ENCODE results near the gene ADI1.

Gene ADI1

GRCh38 chr2:3451926-3452671, 67.2 kb downstream of the ADI1 start:
- no peak overlapping the region for H3K27ac ChIP-seq (replicated peaks; ENCODE audit: low read length)
- H3K36me3 ChIP-seq (replicated peaks in 1 of 2; ENCODE audit: control insufficient read depth in 2 of 2, insufficient read depth in 2 of 2, low read length in 2 of 2): peaks cover 9 to 73% of the 10 kb centered on the region in 2 donors
- no peak overlapping the region for H2BK120ac ChIP-seq (ENCODE audit: low read depth, low read length)
- no peak overlapping the region for H3K18ac ChIP-seq (ENCODE audit: low read length)
- H2BK15ac ChIP-seq (ENCODE audit: low read length): no peak overlapping the region
- no peak overlapping the region for H4K91ac ChIP-seq (ENCODE audit: low read depth, low read length, poor library complexity)
- DNase-seq (ENCODE audit: low spot score): no peak
- peaks cover 0 to 4% of the 10 kb centered on the region in 2 donors for H3K9me3 ChIP-seq (replicated peaks in 1 of 2; ENCODE audit: control insufficient read depth in 2 of 2, insufficient read depth in 1 of 2, low read depth in 1 of 2, low read length in 2 of 2)
- H3K23ac ChIP-seq (ENCODE audit: low read depth, low read length, poor library complexity): peak overlapping the region; percentile 6
- H3K4ac ChIP-seq (ENCODE audit: low read length): no peak overlapping the region
- peaks cover 0 to 10% of the 10 kb centered on the region in 2 donors for H3K4me1 ChIP-seq (ENCODE audit: control insufficient read depth in 2 of 2, insufficient read depth in 1 of 2, low read depth in 1 of 2, low read length in 2 of 2)
- H3K9ac ChIP-seq (ENCODE audit: low read depth, low read length, poor library complexity): peak overlapping the region; percentile 22
- H3K4me3 ChIP-seq (ENCODE audit: low read length in 2 of 2): no peak overlapping the region
- H2AFZ ChIP-seq (ENCODE audit: low read length): no peak overlapping the region
- H3K14ac ChIP-seq (ENCODE audit: low read length): peak overlapping the region; percentile 39
- no peaks in the 10 kb centered on the region for H3K27me3 ChIP-seq (ENCODE audit: control insufficient read depth in 3 of 3, insufficient read depth in 3 of 3, low read depth in 1 of 3, low read length in 3 of 3)
- no CpG with 5 or more reads among the region's 17 CpGs for WGBS, 2 donors (ENCODE audit: extremely low coverage in 2 of 2, insufficient read length in 2 of 2, insufficient replicate concordance in 1 of 2)
- H3K4me2 ChIP-seq (ENCODE audit: insufficient read depth, low read length, poor library complexity, severe bottlenecking): no peak overlapping the region
- H2BK12ac ChIP-seq (ENCODE audit: low read length): no peak overlapping the region
- H3K79me1 ChIP-seq (ENCODE audit: low read depth, low read length): no peaks in the 10 kb centered on the region
- no peak overlapping the region for H4K8ac ChIP-seq (ENCODE audit: low read depth, low read length)
- no peak overlapping the region for H2BK5ac ChIP-seq (ENCODE audit: low read length)
- H2AK5ac ChIP-seq (ENCODE audit: low read depth, low read length): no peak overlapping the region

- Histone ChIP-seq H2AFZ (ENCODE audit: low read length) (no peak overlapping the region), H2BK15ac (ENCODE audit: low read length) (no peak overlapping the region), H4K91ac (ENCODE audit: low read depth, low read length, poor library complexity) (no peak overlapping the region), H3K27me3 (ENCODE audit: control insufficient read depth in 3 of 3, insufficient read depth in 3 of 3, low read depth in 1 of 3, low read length in 3 of 3) (no peaks in the 10 kb centered on the region), H3K4me3 (ENCODE audit: low read length in 2 of 2) (no peak overlapping the region), H3K27ac (replicated peaks; ENCODE audit: low read length) (no peak overlapping the region), H3K9ac (ENCODE audit: low read depth, low read length, poor library complexity) (no peak overlapping the region), H2BK5ac (ENCODE audit: low read length) (no peak overlapping the region), H2BK12ac (ENCODE audit: low read length) (no peak overlapping the region), H3K18ac (ENCODE audit: low read length) (no peak overlapping the region), H4K8ac (ENCODE audit: low read depth, low read length) (no peak overlapping the region), H3K4me1 (ENCODE audit: control insufficient read depth in 2 of 2, insufficient read depth in 1 of 2, low read depth in 1 of 2, low read length in 2 of 2) (peaks cover 0 to 10% of the 10 kb centered on the region in 2 donors), H3K23ac (ENCODE audit: low read depth, low read length, poor library complexity) (no peak overlapping the region), H3K36me3 (replicated peaks in 1 of 2; ENCODE audit: control insufficient read depth in 2 of 2, insufficient read depth in 2 of 2, low read length in 2 of 2) (peaks cover 12 to 73% of the 10 kb centered on the region in 2 donors), H3K14ac (ENCODE audit: low read length) (no peak overlapping the region), H3K9me3 (replicated peaks in 1 of 2; ENCODE audit: control insufficient read depth in 2 of 2, insufficient read depth in 1 of 2, low read depth in 1 of 2, low read length in 2 of 2) (peaks cover 0 to 6% of the 10 kb centered on the region in 2 donors), H2AK5ac (ENCODE audit: low read depth, low read length) (no peak overlapping the region), H3K79me1 (ENCODE audit: low read depth, low read length) (no peaks in the 10 kb centered on the region), H3K4ac (ENCODE audit: low read length) (no peak overlapping the region), H2BK120ac (ENCODE audit: low read depth, low read length) (no peak overlapping the region), H3K4me2 (ENCODE audit: insufficient read depth, low read length, poor library complexity, severe bottlenecking) (no peak overlapping the region)
- DNase-seq (ENCODE audit: low spot score): no peak
- WGBS, 2 donors (ENCODE audit: extremely low coverage in 2 of 2, insufficient read length in 2 of 2, insufficient replicate concordance in 1 of 2): no CpG with 5 or more reads among the region's 4 CpGs
Observed at GRCh38 chr2:3451169-3451568, 68.2 kb downstream of the ADI1 start.

- DNase-seq (ENCODE audit: low spot score): no peak
- Histone ChIP-seq H3K27ac (replicated peaks; ENCODE audit: low read length) (no peak overlapping the region), H3K4ac (ENCODE audit: low read length) (no peak overlapping the region), H3K18ac (ENCODE audit: low read length) (no peak overlapping the region), H3K4me3 (ENCODE audit: low read length in 2 of 2) (no peak overlapping the region), H3K4me1 (ENCODE audit: control insufficient read depth in 2 of 2, insufficient read depth in 1 of 2, low read depth in 1 of 2, low read length in 2 of 2) (peaks cover 0 to 10% of the 10 kb centered on the region in 2 donors), H2BK5ac (ENCODE audit: low read length) (no peak overlapping the region), H3K79me1 (ENCODE audit: low read depth, low read length) (no peaks in the 10 kb centered on the region), H3K4me2 (ENCODE audit: insufficient read depth, low read length, poor library complexity, severe bottlenecking) (no peak overlapping the region), H2BK12ac (ENCODE audit: low read length) (no peak overlapping the region), H3K23ac (ENCODE audit: low read depth, low read length, poor library complexity) (no peak overlapping the region), H4K8ac (ENCODE audit: low read depth, low read length) (no peak overlapping the region), H3K14ac (ENCODE audit: low read length) (no peak overlapping the region), H2BK120ac (ENCODE audit: low read depth, low read length) (no peak overlapping the region), H3K9ac (ENCODE audit: low read depth, low read length, poor library complexity) (no peak overlapping the region), H4K91ac (ENCODE audit: low read depth, low read length, poor library complexity) (no peak overlapping the region), H3K36me3 (replicated peaks in 1 of 2; ENCODE audit: control insufficient read depth in 2 of 2, insufficient read depth in 2 of 2, low read length in 2 of 2) (peaks cover 14 to 77% of the 10 kb centered on the region in 2 donors), H3K9me3 (replicated peaks in 1 of 2; ENCODE audit: control insufficient read depth in 2 of 2, insufficient read depth in 1 of 2, low read depth in 1 of 2, low read length in 2 of 2) (peaks cover 0 to 6% of the 10 kb centered on the region in 2 donors), H2AK5ac (ENCODE audit: low read depth, low read length) (no peak overlapping the region), H2BK15ac (ENCODE audit: low read length) (no peak overlapping the region), H3K27me3 (ENCODE audit: control insufficient read depth in 3 of 3, insufficient read depth in 3 of 3, low read depth in 1 of 3, low read length in 3 of 3) (no peaks in the 10 kb centered on the region), H2AFZ (ENCODE audit: low read length) (no peak overlapping the region)
- WGBS, 2 donors (ENCODE audit: extremely low coverage in 2 of 2, insufficient read length in 2 of 2, insufficient replicate concordance in 1 of 2): no CpG with 5 or more reads among the region's 16 CpGs
Observed at GRCh38 chr2:3450385-3451010, 68.8 kb downstream of the ADI1 start.

GRCh38 chr2:3449936-3450335, 69.4 kb downstream of the ADI1 start:
- H3K4me1 ChIP-seq (ENCODE audit: control insufficient read depth in 2 of 2, insufficient read depth in 1 of 2, low read depth in 1 of 2, low read length in 2 of 2): peaks cover 0 to 10% of the 10 kb centered on the region in 2 donors
- no peak overlapping the region for H3K27ac ChIP-seq (replicated peaks; ENCODE audit: low read length)
- no peak overlapping the region for H3K4ac ChIP-seq (ENCODE audit: low read length)
- DNase-seq (ENCODE audit: low spot score): no peak
- H3K18ac ChIP-seq (ENCODE audit: low read length): no peak overlapping the region
- H2AK5ac ChIP-seq (ENCODE audit: low read depth, low read length): no peak overlapping the region
- WGBS, 2 donors (ENCODE audit: extremely low coverage in 2 of 2, insufficient read length in 2 of 2, insufficient replicate concordance in 1 of 2): no CpG with 5 or more reads among the region's 11 CpGs
- no peak overlapping the region for H4K8ac ChIP-seq (ENCODE audit: low read depth, low read length)
- peaks cover 14 to 83% of the 10 kb centered on the region in 2 donors for H3K36me3 ChIP-seq (replicated peaks in 1 of 2; ENCODE audit: control insufficient read depth in 2 of 2, insufficient read depth in 2 of 2, low read length in 2 of 2)
- no peak overlapping the region for H3K14ac ChIP-seq (ENCODE audit: low read length)
- H3K27me3 ChIP-seq (ENCODE audit: control insufficient read depth in 3 of 3, insufficient read depth in 3 of 3, low read depth in 1 of 3, low read length in 3 of 3): no peaks in the 10 kb centered on the region
- H3K4me2 ChIP-seq (ENCODE audit: insufficient read depth, low read length, poor library complexity, severe bottlenecking): no peak overlapping the region
- H2BK12ac ChIP-seq (ENCODE audit: low read length): no peak overlapping the region
- H2BK15ac ChIP-seq (ENCODE audit: low read length): no peak overlapping the region
- no peaks in the 10 kb centered on the region for H3K79me1 ChIP-seq (ENCODE audit: low read depth, low read length)
- no peak overlapping the region for H2BK5ac ChIP-seq (ENCODE audit: low read length)
- H3K4me3 ChIP-seq (ENCODE audit: low read length in 2 of 2): no peak overlapping the region
- H2AFZ ChIP-seq (ENCODE audit: low read length): no peak overlapping the region
- H3K23ac ChIP-seq (ENCODE audit: low read depth, low read length, poor library complexity): no peak overlapping the region
- no peak overlapping the region for H4K91ac ChIP-seq (ENCODE audit: low read depth, low read length, poor library complexity)
- no peak overlapping the region for H2BK120ac ChIP-seq (ENCODE audit: low read depth, low read length)
- H3K9ac ChIP-seq (ENCODE audit: low read depth, low read length, poor library complexity): no peak overlapping the region
- peaks cover 0 to 6% of the 10 kb centered on the region in 2 donors for H3K9me3 ChIP-seq (replicated peaks in 1 of 2; ENCODE audit: control insufficient read depth in 2 of 2, insufficient read depth in 1 of 2, low read depth in 1 of 2, low read length in 2 of 2)

All from neuronal stem cell (in vitro differentiated cells).